SK-N-SH (cell line): ENCODE results near the gene TRPM1. TPM values are rescaled to one million over a fixed set of nuclear protein-coding genes. Genes with fewer than 3 reads are reported as not detected.

Source experiments
- CTCF ChIA-PET: fragments of 300-600, 350-600 bp; formaldehyde crosslinking; extraction: SDS; loops from one replicate; lab custom pipeline; 2021; lab: Yijun Ruan, JAX
- POLR2A ChIA-PET: fragments of 350-600 bp; sonication (Branson Sonifier 250); formaldehyde crosslinking; extraction: SDS; loops from one replicate; lab custom pipeline; 2020; ENCODE audit warnings: antibody characterized with exemption, inconsistent platforms; lab: Yijun Ruan, JAX
- DNase-seq: peaks from one replicate; pipeline ENCODE4 v3.0.0; 2012
- H2AFZ ChIP-seq: fragments of 200-600 bp; sonication (generic); 2 replicates; pipeline ENCODE4 v1.8.1; 2016; ENCODE audit warnings: antibody characterized with exemption, mild to moderate bottlenecking, low read depth
- H3F3A ChIP-seq: fragments of 200-600 bp; sonication (generic); replicated peaks from 2 replicates; pipeline ENCODE3; 2016; ENCODE audit warnings: antibody characterized with exemption, mild to moderate bottlenecking; ENCODE audit not compliant: insufficient read depth
- H3K27ac ChIP-seq, 2 experiments: fragments of 200-500 bp in 1 of 2; fragments of 200-600 bp in 1 of 2; sonication (Bioruptor generic) in 1 of 2; sonication (generic), shearing (Covaris generic) in 1 of 2; 2 replicates each; pipeline versions ENCODE4 v1.5.1 to v1.6.1; 2014 to 2016; ENCODE audit warnings: low read depth in 2 of 2, inconsistent platforms in 1 of 2, low read length in 1 of 2, mild to moderate bottlenecking in 1 of 2, mixed read lengths in 1 of 2
- H3K27me3 ChIP-seq: fragments of 200-600 bp; sonication (generic), shearing (Covaris generic); 2 replicates; pipeline ENCODE4 v1.6.1; 2016; ENCODE audit warnings: mixed run types; ENCODE audit not compliant: insufficient read depth
- H3K36me3 ChIP-seq, 2 experiments: fragments of 200-500 bp in 1 of 2; fragments of 200-600 bp in 1 of 2; sonication (Bioruptor generic) in 1 of 2; sonication (generic) in 1 of 2; replicated peaks in 1 of 2; 2 replicates each; pipeline versions ENCODE3 to v1.5.1; 2014 to 2016; ENCODE audit warnings: low read length in 1 of 2, mild to moderate bottlenecking in 1 of 2; ENCODE audit not compliant: insufficient read depth in 2 of 2, control insufficient read depth in 1 of 2
- H3K4me1 ChIP-seq, 2 experiments: fragments of 200-500 bp in 1 of 2; fragments of 200-600 bp in 1 of 2; sonication (Bioruptor generic) in 1 of 2; sonication (generic), shearing (Covaris generic) in 1 of 2; 2 replicates each; pipeline versions ENCODE4 v1.5.1 to v1.6.1; 2014 to 2016; ENCODE audit warnings: low read depth in 1 of 2, low read length in 1 of 2, mixed run types in 1 of 2; ENCODE audit not compliant: insufficient read depth in 2 of 2, control insufficient read depth in 1 of 2
- H3K4me2 ChIP-seq: fragments of 200-600 bp; sonication (generic), shearing (Covaris generic); 2 replicates; pipeline ENCODE4 v1.6.1; 2017; ENCODE audit warnings: mixed run types
- H3K4me3 ChIP-seq, 2 experiments: fragments of 200-500 bp in 1 of 2; fragments of 200-600 bp in 1 of 2; sonication (Bioruptor generic) in 1 of 2; sonication (generic), shearing (Covaris generic) in 1 of 2; 2 replicates each; pipeline versions ENCODE4 v1.5.1 to v1.8.1; 2014 to 2016; ENCODE audit warnings: low read depth in 2 of 2, inconsistent platforms in 1 of 2, low read length in 1 of 2, mild to moderate bottlenecking in 1 of 2, mixed read lengths in 1 of 2, moderate library complexity in 1 of 2
- H3K79me2 ChIP-seq: fragments of 200-600 bp; sonication (generic); 2 replicates; pipeline ENCODE4 v1.8.1; 2017; ENCODE audit warnings: mild to moderate bottlenecking; ENCODE audit not compliant: insufficient read depth
- H3K9ac ChIP-seq: fragments of 200-600 bp; sonication (generic); 2 replicates; pipeline ENCODE4 v1.6.1; 2017; ENCODE audit warnings: mixed run types
- H3K9me2 ChIP-seq: fragments of 200-600 bp; sonication (generic); 2 replicates; pipeline ENCODE4 v1.6.1; 2017; ENCODE audit warnings: mixed run types
- H3K9me3 ChIP-seq: fragments of 200-600 bp; sonication (generic); 2 replicates; pipeline ENCODE4 v1.6.1; 2017; ENCODE audit warnings: mixed run types, mild to moderate bottlenecking, moderate library complexity
- H4K20me1 ChIP-seq: fragments of 200-600 bp; sonication (generic); 2 replicates; pipeline ENCODE4 v1.6.1; 2017; ENCODE audit warnings: mild to moderate bottlenecking, mixed run types; ENCODE audit not compliant: insufficient read depth
- CHD2 ChIP-seq: fragments of 150-350 bp; IDR thresholded peaks from 2 replicates; pipeline ENCODE4 v1.6.1; 2018; ENCODE audit warnings: low read length; ENCODE audit not compliant: partially characterized antibody
- CTCF ChIP-seq: fragments of 200-600 bp; sonication (generic); IDR thresholded peaks from 2 replicates; pipeline ENCODE4 v1.6.1; 2017; ENCODE audit warnings: antibody characterized with exemption, mild to moderate bottlenecking, moderate library complexity
- FOXM1 ChIP-seq: IDR thresholded peaks from 2 replicates; pipeline ENCODE4 v1.4.0; 2012; ENCODE audit warnings: low read depth, mild to moderate bottlenecking
- NRF1 ChIP-seq: IDR thresholded peaks from 2 replicates; pipeline ENCODE4 v1.6.1; 2012; ENCODE audit warnings: low read depth, mild to moderate bottlenecking, low read length
- RAD21 ChIP-seq: IDR thresholded peaks from 2 replicates; pipeline ENCODE4 v1.6.1; 2012; ENCODE audit warnings: mild to moderate bottlenecking, low read length
- REST ChIP-seq: IDR thresholded peaks from 2 replicates; pipeline ENCODE4 v1.6.1; 2012; ENCODE audit warnings: mild to moderate bottlenecking, low read depth, low read length, moderate library complexity
- SIN3A ChIP-seq: IDR thresholded peaks from 2 replicates; pipeline ENCODE4 v1.6.1; 2012; ENCODE audit warnings: low read depth, mild to moderate bottlenecking, low read length, moderate library complexity, borderline replicate concordance
- SMC3 ChIP-seq: IDR thresholded peaks from 2 replicates; pipeline ENCODE4 v1.6.1; 2012; ENCODE audit warnings: low read depth, low read length, improper control_type of control experiment
- WGBS: methylation state at CpG from one replicate; pipeline ENCODE4 v1.1.6; 2017; ENCODE audit warnings: low lambda C conversion rate; 5-methylcytosine and 5-hydroxymethylcytosine counted together
- polyA plus RNA-seq, 3 experiments: library from polyadenylated mRNA; depleted of rRNA; stranded (reverse); fragments of >200 nt; gene quantifications; 2 replicates each; pipeline ENCODE4 v1.2.3, GENCODE V29; 2012

Gene TRPM1
- polyA plus RNA-seq, 1 of the 3 experiments (the other 2 are of a cell fraction), result not detected

DNA sequence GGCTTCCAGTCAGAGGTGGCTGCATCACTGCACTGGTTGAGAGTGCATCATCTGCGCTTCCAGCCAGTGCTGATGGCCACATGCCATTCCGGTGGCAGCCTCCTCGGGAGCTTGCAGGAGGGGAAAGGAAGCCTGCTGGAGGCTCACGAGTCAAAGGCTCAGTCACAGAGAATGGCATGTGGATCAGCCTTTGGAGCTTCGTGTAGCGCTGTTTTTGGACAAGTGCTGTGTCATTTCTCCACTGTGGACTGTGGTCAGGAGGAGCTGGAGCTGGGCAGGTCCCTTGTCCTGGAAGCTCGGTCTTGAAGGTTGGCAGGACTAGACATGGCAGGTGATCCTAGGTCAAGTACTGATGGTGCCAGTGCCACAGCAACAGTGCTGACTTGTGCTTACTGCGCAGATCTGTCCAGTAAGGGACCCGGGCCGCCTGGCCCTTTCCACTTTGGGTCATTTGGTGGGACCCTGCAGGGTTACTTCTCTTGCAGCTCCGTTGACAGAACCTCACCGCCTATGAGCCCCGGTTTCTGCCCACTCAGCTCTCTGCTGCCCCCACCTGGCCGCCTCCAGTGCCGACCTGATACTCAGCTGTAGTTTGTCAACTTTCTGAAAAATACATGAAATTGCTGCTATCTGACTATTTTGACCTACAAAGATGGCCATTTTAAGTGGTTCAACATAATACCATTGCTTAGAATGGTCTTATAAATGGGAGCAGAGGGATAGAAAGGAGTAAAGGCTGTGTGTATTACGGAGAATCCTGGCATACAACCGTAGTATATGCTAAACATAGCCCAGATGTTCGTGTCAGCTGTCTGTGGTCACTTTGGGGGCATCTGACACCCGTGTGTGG lies 27.6 kb upstream of the TRPM1 start:
- POLR2A ChIA-PET, result interaction anchor here (0.8 kb wide), 1 partner anchor 28 kb away, joined by 3 read pairs; the partner anchor contains the start of gene TRPM1
- peak; percentile 78 for DNase-seq

More for the DNA sequence above, 27.6 kb upstream of the TRPM1 start:
- Histone ChIP-seq H3K27ac (no peak overlapping the region), H3K36me3 (no peaks in the 10 kb centered on the region), H3F3A (no peaks in the 10 kb centered on the region), H3K79me2 (no peaks in the 10 kb centered on the region), H2AFZ (no peak overlapping the region), H3K27me3 (no peaks in the 10 kb centered on the region), H4K20me1 (no peaks in the 10 kb centered on the region), H3K9me3 (no peaks in the 10 kb centered on the region), H3K4me1 (peaks cover 0 to 13% of the 10 kb centered on the region in 2 experiments; a peak in 1 of 4 replicates), H3K4me3 (peak overlapping the region in 1 of 2 experiments; percentile 42; a peak in 1 of 4 replicates), H3K9me2 (no peaks in the 10 kb centered on the region), H3K9ac (no peak overlapping the region), H3K4me2 (peak overlapping the region; percentile 51; the same call in 1 of the 2 replicates)
- TF ChIP-seq RAD21 (peak; percentile 94), SIN3A (no peak), FOXM1 (no peak), REST (no peak), CTCF (peak; percentile 98), CHD2 (no peak), NRF1 (0 out of 2 replicates have a peak, but pooled peaks have one; percentile 29), SMC3 (peak; percentile 95)
- WGBS, result 30% methylated on average over 19 of the region's 19 CpGs
- CTCF ChIA-PET, result interaction anchor here (0.6 to 4.6 kb wide), 93 partner anchors 8 to 840 kb away, joined by 3 to 42 read pairs (median 4); partner anchors contain the start of genes FAN1, MTMR10 and TRPM1
